ENCODE data around the gene PPT1. TPM values are rescaled to one million over a fixed set of nuclear protein-coding genes. Genes with fewer than 3 reads are reported as not detected.

PPT1 gene
- polyA plus RNA-seq, 1 donor (not counting 4 experiments of a cell fraction or from before 2014, with no cell fraction given), result 58.9 TPM

GRCh38 chr1:40064797-40065499 lies 32.1 kb downstream of the PPT1 start:
- Histone ChIP-seq H3K27ac (ENCODE audit: control insufficient read depth, insufficient read depth, low read length) (no peak overlapping the region), H3K9ac (ENCODE audit: control insufficient read depth, extremely low read depth, insufficient read depth, low read length) (no peak overlapping the region), H4K20me1 (ENCODE audit: control insufficient read depth, extremely low read depth, insufficient read depth, low read length) (no peaks in the 10 kb centered on the region), H3K4me2 (ENCODE audit: control insufficient read depth, extremely low read depth, insufficient read depth, low read depth, low read length) (no peak overlapping the region), H3K4me1 (ENCODE audit: control insufficient read depth, extremely low read depth, insufficient read depth, low read length) (peaks cover 22% of the 10 kb centered on the region), H3K79me2 (ENCODE audit: control insufficient read depth, insufficient read depth, low read length) (peaks cover 42% of the 10 kb centered on the region), H3K27me3 (ENCODE audit: control insufficient read depth, extremely low read depth, insufficient read depth, low read length) (no peaks in the 10 kb centered on the region), H3K9me3 (ENCODE audit: control insufficient read depth, low read depth, low read length) (no peaks in the 10 kb centered on the region), H3K4me3 (ENCODE audit: control insufficient read depth in 2 of 3, extremely low read depth in 1 of 3, insufficient read depth in 2 of 3, low read depth in 1 of 3, low read length in 3 of 3) (no peak overlapping the region), H3K36me3 (ENCODE audit: control insufficient read depth in 2 of 2, extremely low read depth in 1 of 2, insufficient read depth in 2 of 2, low read length in 2 of 2) (peaks cover 53 to 68% of the 10 kb centered on the region in 2 experiments), H3K9me1 (ENCODE audit: control insufficient read depth, extremely low read depth, insufficient read depth, low read length) (peaks cover 2% of the 10 kb centered on the region), H2AFZ (ENCODE audit: control insufficient read depth, low read length) (no peak overlapping the region)
- FAIRE-seq (no peak), DNase-seq (ENCODE audit: low read depth, low spot score) (no peak)
- TF ChIP-seq CTCF (optimal IDR thresholded peaks at IDR 0.05 in 1 of 3, IDR thresholded peaks at IDR 0.05 in 1 of 3, conservative IDR thresholded peaks at IDR 0.05 in 1 of 3; ENCODE audit: extremely low read depth in 1 of 3, insufficient read depth in 2 of 3, low read length in 3 of 3), result no peak
- no peak for TF ChIP-seq EZH2 (IDR thresholded peaks at IDR 0.05; ENCODE audit: low read length)
- dilution Hi-C loops (cut with MboI; ENCODE audit: extremely low pct_ligation_motif_present, low sequenced_read_pairs), result no loop called here

GRCh38 chr1:40059960-40060750 lies 36.9 kb downstream of the PPT1 start:
- H3K9me3 ChIP-seq (ENCODE audit: control insufficient read depth, low read depth, low read length), result no peaks in the 10 kb centered on the region
- peak overlapping the region; percentile 53 for H3K4me2 ChIP-seq (ENCODE audit: control insufficient read depth, extremely low read depth, insufficient read depth, low read depth, low read length)
- TF ChIP-seq CTCF (optimal IDR thresholded peaks at IDR 0.05 in 1 of 3, IDR thresholded peaks at IDR 0.05 in 1 of 3, conservative IDR thresholded peaks at IDR 0.05 in 1 of 3; ENCODE audit: extremely low read depth in 1 of 3, insufficient read depth in 2 of 3, low read length in 3 of 3) (no peak), EZH2 (IDR thresholded peaks at IDR 0.05; ENCODE audit: low read length) (no peak)
- H3K4me3 ChIP-seq (ENCODE audit: control insufficient read depth in 2 of 3, extremely low read depth in 1 of 3, insufficient read depth in 2 of 3, low read depth in 1 of 3, low read length in 3 of 3), result no peak overlapping the region
- no peaks in the 10 kb centered on the region for H3K27me3 ChIP-seq (ENCODE audit: control insufficient read depth, extremely low read depth, insufficient read depth, low read length)
- dilution Hi-C loops (cut with MboI; ENCODE audit: extremely low pct_ligation_motif_present, low sequenced_read_pairs), result no loop called here
- peaks cover 31% of the 10 kb centered on the region for H3K4me1 ChIP-seq (ENCODE audit: control insufficient read depth, extremely low read depth, insufficient read depth, low read length)
- peak overlapping the region; percentile 32 for H3K27ac ChIP-seq (ENCODE audit: control insufficient read depth, insufficient read depth, low read length)
- H3K9me1 ChIP-seq (ENCODE audit: control insufficient read depth, extremely low read depth, insufficient read depth, low read length), result peaks cover 8% of the 10 kb centered on the region
- no peak for DNase-seq (ENCODE audit: low read depth, low spot score)
- peaks cover 14% of the 10 kb centered on the region for H4K20me1 ChIP-seq (ENCODE audit: control insufficient read depth, extremely low read depth, insufficient read depth, low read length)
- H2AFZ ChIP-seq (ENCODE audit: control insufficient read depth, low read length), result no peak overlapping the region
- peaks cover 41 to 55% of the 10 kb centered on the region in 2 experiments for H3K36me3 ChIP-seq (ENCODE audit: control insufficient read depth in 2 of 2, extremely low read depth in 1 of 2, insufficient read depth in 2 of 2, low read length in 2 of 2)
- no peak overlapping the region for H3K9ac ChIP-seq (ENCODE audit: control insufficient read depth, extremely low read depth, insufficient read depth, low read length)
- H3K79me2 ChIP-seq (ENCODE audit: control insufficient read depth, insufficient read depth, low read length), result peaks cover 74% of the 10 kb centered on the region
- FAIRE-seq, result peak; percentile 84

Data from keratinocyte (primary cell).